22Rv1 (cell line): ENCODE results near the gene CATSPER1.

Experiments used
- CTCF ChIP-seq: fragments of 450-650 bp; IDR thresholded peaks from 2 replicates; pipeline ENCODE4 v1.5.1; 2017; ENCODE audit warnings: mild to moderate bottlenecking
- ZFX ChIP-seq: fragments of 450-650 bp; IDR thresholded peaks from 2 replicates; pipeline ENCODE4 v1.6.1; 2017; ENCODE audit warnings: antibody characterized with exemption, borderline replicate concordance

- TF ChIP-seq CTCF (no peak), ZFX (no peak)
These were observed 5.5 kb downstream of the CATSPER1 start for GRCh38 chr11:66020618-66021357.
